MCF 10A (cell line): Measurements from ENCODE around the gene CALN1. TPM values are rescaled to one million over a fixed set of nuclear protein-coding genes. Genes with fewer than 3 reads are reported as not detected.

ENCODE experiments used
- BruUV-seq: library from RNA; stranded (reverse); fragments of 400-500 nt; replicated peaks from 2 replicates; lab custom pipeline; 2021; lab: Mats Ljungman, UMichigan
- CTCF ChIA-PET: fragments of 300-600 bp; sonication (Branson Sonifier 250); formaldehyde crosslinking; extraction: SDS; loops from one replicate; lab custom pipeline; 2021; ENCODE audit warnings: antibody characterized with exemption, inconsistent platforms; lab: Yijun Ruan, JAX
- POLR2A ChIA-PET: fragments of 300-600, 350-650 bp; sonication (Branson Sonifier 250); formaldehyde crosslinking; extraction: SDS; loops from one replicate; lab custom pipeline; 2020; ENCODE audit warnings: antibody characterized with exemption, inconsistent platforms; lab: Yijun Ruan, JAX
- DNase-seq: peaks from one replicate; pipeline ENCODE4 v3.0.0-alpha.2; 2018; ENCODE audit not compliant: unreplicated experiment
- H3K27ac Mint-ChIP-seq: one replicate; pipeline ENCODE4 v1.8.0; 2022; ENCODE audit warnings: mild to moderate bottlenecking, low read depth, mixed read lengths; ENCODE audit not compliant: unreplicated experiment
- H3K27me3 Mint-ChIP-seq: one replicate; pipeline ENCODE4 v1.8.0; 2022; ENCODE audit warnings: mixed read lengths; ENCODE audit not compliant: insufficient read depth, unreplicated experiment
- H3K36me3 Mint-ChIP-seq: one replicate; pipeline ENCODE4 v1.8.0; 2022; ENCODE audit warnings: mild to moderate bottlenecking, moderate library complexity, mixed read lengths; ENCODE audit not compliant: insufficient read depth, unreplicated experiment
- H3K4me1 Mint-ChIP-seq: one replicate; pipeline ENCODE4 v1.8.0; 2022; ENCODE audit warnings: mixed read lengths; ENCODE audit not compliant: insufficient read depth, unreplicated experiment
- H3K4me3 Mint-ChIP-seq: one replicate; pipeline ENCODE4 v1.8.0; 2022; ENCODE audit warnings: mild to moderate bottlenecking, moderate library complexity, mixed read lengths; ENCODE audit not compliant: unreplicated experiment
- H3K9me3 Mint-ChIP-seq: one replicate; pipeline ENCODE4 v1.8.0; 2022; ENCODE audit warnings: mixed read lengths; ENCODE audit not compliant: unreplicated experiment
- intact Hi-C: fragments of 100-400 bp; cut with micrococcal nuclease; formaldehyde crosslinking; loops from 2 replicates; pipeline ENCODE4 v1.14.1; 2022
- total RNA-seq: library from RNA; stranded (reverse); gene quantifications from 2 replicates; pipeline ENCODE4 v1.2.3, GENCODE V29; 2022
- TF ChIP-seq, protein P1 (sequence below): fragments of 200-600 bp; IDR thresholded peaks from one replicate; pipeline ENCODE4 v1.8.0; 2022; ENCODE audit warnings: antibody characterized with exemption, mild to moderate bottlenecking; ENCODE audit not compliant: unreplicated experiment

The CALN1 gene
- total RNA-seq, 1 experiment from 2014 or later = not detected

DNA sequence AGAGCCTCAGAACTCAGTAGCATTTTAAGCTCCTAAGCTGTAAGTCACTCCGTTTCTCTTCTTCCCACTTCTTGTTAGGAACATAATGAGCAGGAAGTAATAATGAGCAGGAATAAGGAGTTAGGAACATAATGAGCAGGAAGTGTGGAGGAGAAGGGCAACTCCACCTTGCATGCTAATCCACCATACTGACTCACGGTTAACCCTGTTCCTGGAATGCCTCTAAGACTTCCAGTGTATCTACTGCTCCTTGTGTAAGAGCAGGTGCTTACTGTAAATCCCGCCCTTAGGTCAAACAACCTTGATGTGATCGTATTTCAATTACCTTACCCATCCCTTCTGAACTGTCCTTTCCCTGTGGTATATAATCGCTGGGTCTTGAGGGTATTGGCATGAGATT, 528.7 kb downstream of the CALN1 start:
- Mint-ChIP-seq H3K27me3 (peaks cover 13% of the 10 kb centered on the region), H3K36me3 (no peaks in the 10 kb centered on the region), H3K9me3 (peaks cover 27% of the 10 kb centered on the region), H3K4me3 (no peak overlapping the region), H3K4me1 (no peaks in the 10 kb centered on the region), H3K27ac (no peak overlapping the region)
- ChIA-PET CTCF (interaction anchor here (1.6 kb wide), 1 partner anchor 11 kb away, joined by 3 read pairs; no protein-coding TSS in a partner anchor), POLR2A (no interaction called here)
- TF ChIP-seq, protein P1, sequence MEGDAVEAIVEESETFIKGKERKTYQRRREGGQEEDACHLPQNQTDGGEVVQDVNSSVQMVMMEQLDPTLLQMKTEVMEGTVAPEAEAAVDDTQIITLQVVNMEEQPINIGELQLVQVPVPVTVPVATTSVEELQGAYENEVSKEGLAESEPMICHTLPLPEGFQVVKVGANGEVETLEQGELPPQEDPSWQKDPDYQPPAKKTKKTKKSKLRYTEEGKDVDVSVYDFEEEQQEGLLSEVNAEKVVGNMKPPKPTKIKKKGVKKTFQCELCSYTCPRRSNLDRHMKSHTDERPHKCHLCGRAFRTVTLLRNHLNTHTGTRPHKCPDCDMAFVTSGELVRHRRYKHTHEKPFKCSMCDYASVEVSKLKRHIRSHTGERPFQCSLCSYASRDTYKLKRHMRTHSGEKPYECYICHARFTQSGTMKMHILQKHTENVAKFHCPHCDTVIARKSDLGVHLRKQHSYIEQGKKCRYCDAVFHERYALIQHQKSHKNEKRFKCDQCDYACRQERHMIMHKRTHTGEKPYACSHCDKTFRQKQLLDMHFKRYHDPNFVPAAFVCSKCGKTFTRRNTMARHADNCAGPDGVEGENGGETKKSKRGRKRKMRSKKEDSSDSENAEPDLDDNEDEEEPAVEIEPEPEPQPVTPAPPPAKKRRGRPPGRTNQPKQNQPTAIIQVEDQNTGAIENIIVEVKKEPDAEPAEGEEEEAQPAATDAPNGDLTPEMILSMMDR = no peak
- no peak for DNase-seq
- intact Hi-C loops = no loop called here
- BruUV-seq = no TSS peak

DNA sequence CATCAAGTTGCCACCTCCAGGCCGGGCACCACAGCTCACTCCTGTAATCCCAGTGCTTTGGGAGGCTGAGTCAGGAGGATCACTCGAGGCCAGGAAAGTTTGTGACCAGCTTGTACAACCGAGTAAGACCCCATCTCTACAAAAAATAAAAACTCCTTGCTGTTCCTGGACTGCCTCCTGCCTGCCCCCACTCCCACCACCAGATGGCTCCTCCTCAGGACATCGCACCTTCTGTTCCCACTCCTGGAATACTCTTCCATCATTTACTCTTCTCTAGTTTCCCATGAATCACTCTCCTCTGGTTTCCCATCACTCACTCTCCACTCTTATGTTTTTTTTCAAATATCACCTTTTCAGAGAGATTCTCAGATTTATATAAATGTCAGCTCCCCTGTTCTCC, 540.7 kb downstream of the CALN1 start:
- Mint-ChIP-seq H3K4me1 (peaks cover 5% of the 10 kb centered on the region), H3K9me3 (peaks cover 10% of the 10 kb centered on the region), H3K27ac (no peak overlapping the region), H3K4me3 (no peak overlapping the region), H3K36me3 (no peaks in the 10 kb centered on the region), H3K27me3 (no peaks in the 10 kb centered on the region)
- ChIA-PET CTCF (interaction anchor here (0.6 to 1.5 kb wide), 2 partner anchors 17 to 915 kb away, joined by 4 read pairs; no protein-coding TSS in a partner anchor), POLR2A (interaction anchor here (0.6 kb wide), 1 partner anchor 78 kb away, joined by 5 read pairs; no protein-coding TSS in a partner anchor)
- DNase-seq = no peak
- TF ChIP-seq, protein P1 = peak; percentile 16
- intact Hi-C loops = no loop called here
- BruUV-seq = no TSS peak

DNA sequence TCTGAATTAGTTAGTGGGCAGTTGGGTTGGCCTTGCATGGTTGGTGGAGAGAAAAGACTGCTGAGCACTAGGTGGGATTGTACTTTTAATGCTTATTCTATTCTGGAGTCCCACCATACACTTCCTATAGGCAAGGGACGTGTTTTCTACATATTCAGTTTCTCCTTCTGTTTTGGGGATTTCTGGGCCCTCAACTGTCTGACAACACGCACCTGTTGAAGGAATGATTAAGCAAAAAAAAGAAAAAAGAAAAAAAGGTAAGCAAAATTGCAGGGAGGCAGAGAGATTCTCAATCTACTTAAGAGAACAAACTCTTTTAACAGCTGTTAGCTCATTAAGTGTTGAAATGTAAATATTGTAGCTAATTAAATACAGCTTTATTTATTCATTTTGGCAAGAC, 541.3 kb downstream of the CALN1 start:
- Mint-ChIP-seq H3K4me1 (peaks cover 5% of the 10 kb centered on the region), H3K9me3 (peaks cover 10% of the 10 kb centered on the region), H3K36me3 (no peaks in the 10 kb centered on the region), H3K4me3 (no peak overlapping the region), H3K27me3 (no peaks in the 10 kb centered on the region), H3K27ac (no peak overlapping the region)
- no peak for DNase-seq
- ChIA-PET POLR2A (no interaction called here), CTCF (interaction anchor here (1.1 to 1.5 kb wide), 3 partner anchors 9 to 624 kb away, joined by 3 to 4 read pairs (median 3); no protein-coding TSS in a partner anchor)
- no TSS peak for BruUV-seq
- intact Hi-C loops = no loop called here
- TF ChIP-seq, protein P1 = no peak

DNA sequence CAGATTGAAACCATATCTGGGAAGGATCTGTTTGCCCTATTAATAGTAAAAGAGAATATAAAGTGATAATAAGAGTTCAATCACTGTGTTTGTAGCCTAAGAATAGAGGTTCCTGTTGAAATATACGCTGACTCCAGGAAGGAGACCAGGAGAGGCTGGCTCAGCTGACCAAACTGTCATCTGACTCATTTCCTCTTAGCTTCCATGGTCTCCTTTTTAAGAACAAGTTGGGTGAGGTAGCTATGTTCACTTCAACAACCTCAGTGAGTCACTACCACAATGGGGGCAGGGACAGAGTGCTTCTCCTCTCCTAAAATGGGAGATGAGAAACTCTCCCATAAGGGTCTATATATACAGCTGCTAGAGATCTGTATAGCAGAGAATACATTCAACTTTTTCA, 543.3 kb downstream of the CALN1 start:
- peak overlapping the region; percentile 67 for H3K27ac Mint-ChIP-seq
- BruUV-seq = no TSS peak
- no peaks in the 10 kb centered on the region for H3K27me3 Mint-ChIP-seq
- H3K36me3 Mint-ChIP-seq = no peaks in the 10 kb centered on the region
- intact Hi-C loops = no loop called here
- DNase-seq = no peak
- no peak overlapping the region for H3K4me3 Mint-ChIP-seq
- POLR2A ChIA-PET = no interaction called here
- CTCF ChIA-PET = interaction anchor here (0.6 kb wide), 2 partner anchors 452 to 1829 kb away, joined by 3 to 4 read pairs; no protein-coding TSS in a partner anchor
- TF ChIP-seq, protein P1 = no peak
- H3K9me3 Mint-ChIP-seq = peaks cover 10% of the 10 kb centered on the region
- peaks cover 5% of the 10 kb centered on the region for H3K4me1 Mint-ChIP-seq
